ENCODE measurements around the gene HAGH.

GRCh38 chr16:1865902-1866690, 39.5 kb upstream of the HAGH start:
- TF ChIP-seq CTCF (conservative IDR thresholded peaks at IDR 0.05 in 1 of 2, IDR thresholded peaks at IDR 0.05 in 1 of 2; ENCODE audit: extremely low read depth in 1 of 2, insufficient read depth in 1 of 2, low read depth in 1 of 2, low read length in 2 of 2) (no peak), EZH2 (IDR thresholded peaks at IDR 0.05; ENCODE audit: borderline replicate concordance, low read length) (no peak)
